HG03565 (cell line): ENCODE data around the gene PCSK5.
"Not testable (repeated sequence)": the region's sequence is repeated elsewhere in the genome, so short reads cannot be mapped to it uniquely, and the experiment has no call there.

Experiments used
- ATAC-seq: cut with Tn5 transposase; IDR thresholded peaks from one replicate; pipeline ENCODE4 v1.9.1; 2021; ENCODE audit warnings: mild to moderate bottlenecking, moderate library complexity; ENCODE audit not compliant: unreplicated experiment

The PCSK5 gene

DNA sequence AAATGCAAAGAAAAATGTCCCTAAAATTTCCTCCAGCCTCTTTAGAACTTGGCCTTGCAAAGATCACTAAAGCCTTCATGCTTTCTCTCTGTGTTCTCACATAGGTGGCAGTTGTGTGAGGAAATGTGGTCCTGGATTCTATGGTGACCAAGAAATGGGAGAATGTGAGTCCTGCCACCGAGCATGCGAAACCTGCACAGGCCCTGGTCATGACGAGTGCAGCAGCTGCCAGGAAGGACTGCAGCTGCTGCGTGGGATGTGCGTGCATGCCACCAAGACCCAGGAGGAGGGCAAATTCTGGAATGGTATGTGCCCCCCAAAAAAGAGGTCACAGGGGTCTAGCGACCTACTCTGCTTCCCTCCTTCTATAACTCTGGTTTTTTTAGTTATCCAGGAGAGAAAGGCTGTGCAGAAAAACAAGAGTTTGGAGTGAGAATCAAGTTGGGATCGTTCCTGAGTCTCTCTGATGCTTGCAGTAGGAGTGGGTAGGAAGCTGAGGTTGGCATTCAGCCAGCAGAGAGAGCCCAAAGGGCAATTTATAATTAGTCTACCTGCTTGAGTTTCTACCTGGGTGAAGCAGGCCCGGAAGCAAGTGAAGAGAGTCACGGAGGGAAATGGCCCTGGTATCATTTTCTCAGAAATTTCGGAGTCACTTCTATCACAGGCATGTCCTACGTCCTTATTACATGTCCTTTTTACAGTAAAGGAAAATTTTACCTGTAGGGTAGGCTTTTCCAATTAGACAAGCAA is 406.3 kb downstream of the PCSK5 start:
- ATAC-seq = no peak

DNA sequence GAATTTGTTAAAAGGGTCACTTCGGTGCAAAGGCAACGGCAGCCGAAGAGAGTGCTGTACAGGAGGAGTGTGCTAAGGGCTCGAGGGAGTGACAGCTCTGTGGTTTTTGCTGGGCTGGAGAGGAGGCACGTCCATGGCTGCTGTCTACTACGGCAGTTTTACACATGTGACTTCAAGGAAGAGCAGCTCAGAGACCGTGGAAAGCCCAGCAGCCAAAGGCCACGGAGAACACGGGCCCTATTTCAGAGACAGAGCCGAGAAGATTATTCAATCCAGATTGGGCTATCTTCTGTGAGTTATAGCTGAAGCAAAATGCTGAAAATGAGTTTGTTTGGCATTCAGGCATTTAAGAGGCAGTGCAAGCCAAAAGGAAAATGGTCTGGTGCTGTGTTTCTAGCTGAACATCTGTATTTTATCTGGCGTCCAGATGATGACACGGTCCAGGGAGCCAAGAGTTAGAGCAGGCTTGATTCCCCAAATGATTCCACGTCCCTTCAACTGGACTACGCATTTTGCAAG is 407.3 kb downstream of the PCSK5 start:
- no peak for ATAC-seq

DNA sequence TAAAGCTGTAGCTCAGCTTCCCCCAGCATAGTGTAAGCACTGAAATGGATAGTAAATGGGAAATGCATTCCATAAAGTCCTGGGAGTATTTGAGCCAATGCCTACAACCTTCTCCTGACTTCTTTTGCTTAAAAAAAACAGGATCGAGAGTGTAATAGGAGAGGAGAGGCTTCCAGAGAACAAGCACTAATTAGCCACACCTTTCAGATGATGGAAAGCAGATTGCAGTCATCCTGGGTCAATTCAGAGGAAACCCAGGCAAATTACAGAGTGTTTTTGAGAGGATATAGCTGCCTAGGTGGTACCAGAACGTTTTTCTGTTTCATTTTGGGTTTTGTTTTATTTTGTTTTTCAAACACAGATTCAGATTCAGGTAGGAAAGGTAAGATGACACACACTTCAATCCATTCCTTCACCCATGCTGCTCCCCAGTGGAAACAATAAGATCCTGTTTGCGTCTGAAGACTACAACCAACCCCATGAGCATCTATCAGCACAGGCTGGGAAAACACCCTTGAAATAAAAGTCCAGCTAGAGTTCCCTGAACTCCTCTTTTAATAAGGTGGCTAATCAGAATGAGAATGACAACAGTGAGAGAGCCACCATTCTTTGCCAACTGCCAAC is 408.2 kb downstream of the PCSK5 start:
- ATAC-seq = no peak

DNA sequence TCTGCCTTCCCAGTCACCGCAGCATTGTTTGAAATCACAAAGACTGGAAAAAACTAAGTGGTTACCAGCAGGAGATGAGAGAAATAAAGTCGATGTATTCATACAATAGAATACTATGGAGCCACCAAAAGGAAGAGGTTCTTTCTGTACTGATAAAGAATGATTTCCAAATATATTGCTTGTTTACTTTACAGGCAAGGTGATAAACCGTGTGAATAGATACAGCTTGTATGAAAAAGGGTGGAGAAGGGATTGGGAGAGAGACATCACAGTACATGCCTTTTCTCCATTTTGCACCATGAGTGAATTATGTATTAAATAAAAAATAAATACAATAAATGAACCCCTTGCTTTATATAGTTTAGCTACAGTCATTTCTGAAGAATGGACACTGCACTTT is 412.1 kb downstream of the PCSK5 start:
- ATAC-seq = no peak

DNA sequence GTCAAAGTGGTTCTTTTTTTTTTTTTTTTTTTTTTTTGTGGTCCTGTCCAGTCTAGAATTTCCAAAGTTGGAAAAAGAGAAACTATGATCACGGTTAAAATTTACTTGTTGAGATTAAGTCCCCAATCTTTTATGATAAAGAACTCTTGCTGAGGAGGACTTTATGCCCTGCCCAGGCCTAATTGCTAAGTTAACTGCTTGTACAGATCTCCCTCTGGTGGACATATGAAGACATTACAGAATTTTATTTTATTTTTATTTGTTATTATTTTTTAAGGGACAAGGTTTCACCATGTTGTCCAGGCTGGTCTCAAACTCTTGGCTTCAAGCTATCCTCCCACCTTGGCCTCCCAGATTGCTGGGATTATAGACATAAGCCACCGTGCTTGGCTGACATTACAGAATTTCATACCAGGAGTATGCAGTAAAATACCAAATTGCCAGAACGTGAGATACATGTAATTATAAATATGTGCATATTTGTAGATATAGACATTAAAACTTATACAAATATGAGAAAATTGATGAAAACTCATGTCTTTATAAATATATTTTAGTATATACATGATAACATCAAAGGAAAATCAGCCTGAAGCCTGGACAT is 412.6 kb downstream of the PCSK5 start:
- ATAC-seq = peak; percentile 70

DNA sequence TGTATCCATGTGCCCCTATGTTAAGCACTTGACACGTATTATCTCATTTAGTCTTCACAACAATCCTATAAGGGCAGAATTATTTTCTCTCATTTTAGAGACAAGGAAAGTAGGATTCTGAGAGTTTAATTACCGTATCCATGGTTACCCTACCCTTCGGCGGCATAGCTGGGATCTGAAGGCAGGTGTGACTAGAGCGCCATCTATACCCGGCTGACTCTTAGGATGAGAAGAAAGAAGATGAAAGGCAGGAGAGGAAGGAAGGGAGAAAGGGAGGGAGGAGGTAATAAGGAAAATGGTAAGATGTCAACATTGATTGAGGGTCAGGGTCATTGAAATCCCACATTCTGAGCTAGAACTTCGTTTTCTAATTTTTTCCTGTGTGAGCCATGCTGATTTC is 416.6 kb downstream of the PCSK5 start:
- not testable (repeated sequence) for ATAC-seq

DNA sequence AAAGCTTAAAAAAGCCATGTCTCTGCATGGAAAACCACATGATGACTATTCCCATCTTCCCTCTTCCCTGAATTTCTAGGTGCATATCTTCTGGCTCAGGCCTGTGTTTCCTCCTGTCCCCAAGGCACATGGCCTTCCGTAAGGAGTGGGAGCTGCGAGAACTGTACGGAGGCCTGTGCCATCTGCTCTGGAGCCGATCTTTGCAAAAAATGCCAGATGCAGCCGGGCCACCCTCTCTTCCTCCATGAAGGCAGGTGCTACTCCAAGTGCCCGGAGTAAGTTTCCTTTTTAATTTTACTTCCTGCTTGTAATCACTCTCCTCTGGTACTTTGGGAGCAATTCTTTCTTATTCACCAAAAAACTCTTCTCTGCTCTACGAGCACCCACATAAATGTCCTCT is 420.1 kb downstream of the PCSK5 start:
- ATAC-seq = no peak

DNA sequence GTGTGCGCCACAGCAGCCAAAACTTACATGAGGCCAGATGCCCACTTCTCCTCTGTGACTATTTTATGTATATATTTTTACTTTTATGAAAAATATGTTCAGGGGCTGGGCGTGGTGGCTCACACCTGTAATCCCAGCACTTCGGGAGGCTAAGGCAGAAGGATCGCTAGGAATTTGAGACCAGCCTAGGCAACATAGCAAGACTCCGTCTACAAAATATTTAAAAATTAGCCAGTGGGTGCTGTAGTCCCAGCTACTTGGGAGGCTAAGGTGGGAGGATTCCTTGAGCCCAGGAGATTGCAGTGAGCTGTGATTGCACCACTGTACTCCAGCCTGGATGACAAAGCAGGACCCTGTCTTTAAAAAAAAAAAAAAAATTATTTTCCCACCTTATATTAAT is 420.5 kb downstream of the PCSK5 start:
- no peak for ATAC-seq

DNA sequence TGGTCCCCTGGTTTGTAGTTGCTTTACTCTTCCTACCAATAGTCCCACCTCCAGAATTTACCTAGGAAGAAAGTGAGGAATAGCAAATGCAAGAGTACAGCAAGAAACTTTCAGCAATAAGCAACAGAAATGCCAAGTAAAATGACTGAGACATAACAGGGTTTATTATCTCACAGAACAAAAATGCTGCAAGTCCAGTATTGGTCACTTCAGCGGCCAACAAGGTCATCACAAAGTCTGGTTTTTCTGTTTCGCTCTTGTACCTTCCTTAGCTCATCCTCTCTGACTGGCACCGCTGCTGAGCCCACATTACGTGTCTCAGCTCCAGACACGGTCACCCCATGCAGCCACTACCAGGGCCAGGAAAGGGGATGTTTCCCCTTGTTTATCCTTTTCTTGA is 421.1 kb downstream of the PCSK5 start:
- no peak for ATAC-seq

DNA sequence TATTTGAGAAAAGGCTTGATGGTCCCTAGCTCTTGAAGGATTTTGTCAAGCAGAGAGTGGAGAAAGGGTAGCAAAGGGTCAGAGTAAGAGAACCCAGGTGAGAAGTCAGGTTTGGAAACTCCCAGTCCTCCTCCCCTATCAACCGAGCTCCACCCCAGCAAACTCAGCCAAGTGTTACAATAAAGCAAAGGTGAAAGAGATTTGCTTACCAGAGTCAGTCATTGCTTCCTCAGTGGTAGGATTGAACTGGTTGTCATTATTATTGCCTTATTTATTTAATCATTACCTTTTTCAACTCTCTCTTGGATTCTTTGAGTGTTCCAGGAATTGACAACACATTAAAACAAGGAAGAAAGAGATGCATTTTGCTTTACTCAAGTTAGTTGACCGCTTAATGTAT is 423.3 kb downstream of the PCSK5 start:
- ATAC-seq = no peak

DNA sequence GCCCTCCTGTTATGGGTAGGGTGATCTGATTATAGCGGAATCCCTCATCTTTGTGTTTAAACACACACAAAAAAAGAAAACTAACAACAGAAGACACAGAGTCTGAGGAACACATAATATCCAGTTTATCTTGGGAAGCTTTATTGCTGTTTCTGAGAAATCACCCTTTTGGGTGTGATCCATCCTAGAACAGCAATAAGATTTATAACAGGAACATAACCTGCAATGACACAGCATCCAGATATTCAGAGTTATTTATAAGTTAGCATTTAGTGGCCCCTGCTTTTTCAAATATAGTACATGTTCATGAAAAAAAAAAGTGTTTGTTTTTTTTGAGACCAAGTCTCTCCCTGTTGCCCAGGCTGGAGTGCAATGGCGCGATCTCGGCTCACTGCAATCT is 423.8 kb downstream of the PCSK5 start:
- no peak for ATAC-seq

DNA sequence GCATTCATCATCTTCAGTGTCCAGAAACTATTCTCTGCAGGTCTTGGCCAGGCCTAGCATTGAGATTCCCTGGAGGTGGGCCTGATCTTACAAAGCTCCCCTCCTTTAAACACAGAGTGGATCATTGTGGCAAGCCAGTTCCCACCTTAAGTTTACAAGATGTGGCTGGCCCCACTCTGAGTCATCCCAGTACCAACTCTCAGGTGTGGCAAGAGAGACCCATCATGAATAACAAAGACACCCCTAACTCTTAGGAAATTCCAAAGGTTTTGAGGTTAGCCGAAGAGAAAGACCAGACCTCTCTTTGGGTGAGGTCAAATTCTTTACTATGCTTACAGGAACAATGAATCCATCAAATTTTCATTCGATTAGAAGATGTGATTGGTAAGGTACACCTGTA is 425.6 kb downstream of the PCSK5 start:
- ATAC-seq = no peak

DNA sequence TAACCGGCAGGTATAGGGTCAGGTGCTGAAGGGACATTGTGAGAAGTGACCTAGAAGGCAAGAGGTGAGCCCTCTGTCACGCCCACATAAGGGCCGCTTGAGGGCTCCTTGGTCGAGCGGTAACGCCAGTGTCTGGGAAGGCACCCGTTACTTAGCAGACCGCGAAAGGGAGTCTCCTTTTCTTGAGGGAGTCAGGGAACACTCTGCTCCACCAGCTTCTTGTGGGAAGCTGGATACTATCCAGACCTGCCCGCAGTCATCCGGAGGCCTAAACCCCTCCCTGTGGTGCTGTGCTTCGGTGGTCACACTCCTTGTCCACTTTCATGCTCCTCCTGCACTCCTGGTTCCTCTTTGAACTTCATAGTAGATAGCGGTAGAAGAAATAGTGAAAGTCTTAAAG is 429.0 kb downstream of the PCSK5 start:
- ATAC-seq = not testable (repeated sequence)

DNA sequence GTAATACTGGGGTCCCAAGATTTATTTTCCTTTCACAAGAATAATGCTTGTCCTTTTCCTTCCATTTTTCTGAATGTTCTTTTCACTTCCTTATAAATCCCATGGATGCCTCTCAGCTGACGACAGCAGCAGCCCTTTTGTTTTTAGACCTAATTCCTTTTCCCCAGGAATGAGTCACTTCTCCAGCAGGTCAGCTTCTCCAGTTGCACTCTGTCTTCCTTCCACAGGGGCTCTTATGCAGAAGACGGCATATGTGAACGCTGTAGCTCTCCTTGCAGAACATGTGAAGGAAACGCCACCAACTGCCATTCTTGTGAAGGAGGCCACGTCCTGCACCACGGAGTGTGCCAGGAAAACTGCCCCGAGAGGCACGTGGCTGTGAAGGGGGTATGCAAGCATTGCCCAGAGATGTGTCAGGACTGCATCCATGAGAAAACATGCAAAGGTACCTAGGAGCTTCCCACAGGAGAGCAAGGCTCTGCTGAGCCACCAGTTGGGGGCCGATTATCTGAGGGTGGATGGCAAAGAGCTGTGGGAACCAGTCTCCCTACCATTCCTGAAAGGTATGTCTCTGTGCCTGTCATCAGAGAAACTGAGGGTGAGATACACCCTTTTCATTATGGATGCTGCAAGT is 430.8 kb downstream of the PCSK5 start:
- ATAC-seq = no peak

DNA sequence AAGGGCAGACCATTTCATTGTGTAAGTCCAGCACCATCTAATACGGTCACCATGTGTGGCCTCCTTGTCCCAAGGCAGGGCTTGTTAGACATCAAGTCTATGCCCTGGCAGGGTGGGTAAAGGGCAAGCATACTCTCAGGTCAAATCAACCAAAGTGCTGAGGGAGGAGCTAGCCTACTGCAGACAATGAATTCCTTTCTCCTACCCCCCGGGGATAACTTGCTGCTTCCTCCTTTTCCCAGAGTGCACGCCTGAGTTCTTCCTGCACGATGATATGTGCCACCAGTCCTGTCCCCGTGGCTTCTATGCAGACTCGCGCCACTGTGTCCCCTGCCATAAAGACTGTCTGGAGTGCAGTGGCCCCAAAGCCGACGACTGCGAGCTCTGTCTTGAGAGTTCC is 432.3 kb downstream of the PCSK5 start:
- no peak for ATAC-seq

DNA sequence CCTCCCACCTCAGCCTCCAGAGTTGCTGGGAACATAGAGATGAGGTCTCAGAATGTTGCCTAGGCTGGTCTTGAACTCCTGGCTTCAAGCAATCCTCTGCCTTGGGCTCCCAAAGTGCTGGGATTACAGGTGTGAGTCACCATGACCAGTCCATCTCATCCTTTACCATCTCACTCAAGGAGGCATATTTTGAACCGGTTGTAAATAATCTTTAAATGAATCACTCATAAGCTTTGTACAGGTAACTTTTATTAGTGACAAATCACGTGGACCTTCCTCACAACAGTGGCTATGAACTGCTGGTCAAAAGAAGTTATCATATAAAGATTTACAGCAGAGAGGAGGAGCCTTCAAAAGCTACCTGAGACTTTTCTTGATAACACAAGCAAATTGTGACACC is 433.0 kb downstream of the PCSK5 start:
- ATAC-seq = no peak

DNA sequence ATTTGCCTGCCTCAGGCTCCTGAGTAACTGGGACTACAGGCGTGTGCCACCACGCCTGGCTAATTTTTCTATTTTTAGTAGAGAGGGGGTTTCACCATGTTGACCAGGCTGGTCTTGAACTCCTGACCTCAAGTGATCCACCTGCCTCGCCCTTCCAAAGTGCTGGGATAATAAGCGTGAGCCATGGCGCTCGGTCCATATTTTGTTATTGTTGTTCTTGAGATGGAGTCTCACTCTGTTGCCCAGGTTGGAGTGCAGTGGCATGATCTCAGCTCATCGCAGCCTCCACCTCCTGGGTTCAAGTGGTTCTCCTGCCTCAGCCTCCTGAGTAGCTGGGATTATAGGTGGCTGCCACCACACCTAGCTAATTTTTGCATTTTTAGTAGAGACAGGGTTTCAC is 433.6 kb downstream of the PCSK5 start:
- not testable (repeated sequence) for ATAC-seq

DNA sequence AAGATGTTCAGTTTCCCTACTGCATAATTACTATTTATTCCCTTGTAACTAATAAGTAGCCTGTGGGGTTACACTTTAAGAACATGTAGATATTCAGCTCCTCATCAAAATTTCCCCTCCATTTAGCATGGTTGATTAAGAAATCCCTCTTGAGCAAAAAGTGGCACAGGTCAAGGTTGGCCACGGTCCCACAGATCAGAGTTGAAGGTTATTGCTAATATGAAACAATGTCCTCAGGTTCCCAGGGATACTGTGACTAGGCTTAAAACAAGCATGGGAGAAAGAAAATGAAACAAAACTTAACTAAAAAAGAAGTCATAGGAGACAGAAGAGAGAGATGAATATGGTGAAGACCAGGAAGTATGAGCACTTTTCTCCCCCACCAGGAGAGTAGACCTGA is 439.6 kb downstream of the PCSK5 start:
- no peak for ATAC-seq

DNA sequence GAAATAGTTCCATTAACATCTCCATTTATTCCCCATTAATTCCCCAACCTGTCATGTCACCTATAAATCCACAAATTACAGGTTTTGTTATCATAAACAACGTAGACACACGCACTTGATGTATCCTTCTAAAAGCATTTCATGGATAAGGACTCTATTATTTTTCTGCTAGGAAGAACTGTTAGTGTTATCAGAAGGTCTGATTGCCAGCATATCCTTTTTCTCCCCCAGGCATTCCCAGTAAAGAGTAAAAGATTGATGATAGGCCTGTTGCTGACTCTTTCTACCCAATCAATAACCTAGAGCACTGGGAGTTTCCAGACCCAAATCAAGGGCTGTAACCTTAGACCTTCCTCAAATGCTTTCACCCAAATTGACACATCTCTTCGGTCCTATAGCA is 442.9 kb downstream of the PCSK5 start:
- ATAC-seq = no peak

DNA sequence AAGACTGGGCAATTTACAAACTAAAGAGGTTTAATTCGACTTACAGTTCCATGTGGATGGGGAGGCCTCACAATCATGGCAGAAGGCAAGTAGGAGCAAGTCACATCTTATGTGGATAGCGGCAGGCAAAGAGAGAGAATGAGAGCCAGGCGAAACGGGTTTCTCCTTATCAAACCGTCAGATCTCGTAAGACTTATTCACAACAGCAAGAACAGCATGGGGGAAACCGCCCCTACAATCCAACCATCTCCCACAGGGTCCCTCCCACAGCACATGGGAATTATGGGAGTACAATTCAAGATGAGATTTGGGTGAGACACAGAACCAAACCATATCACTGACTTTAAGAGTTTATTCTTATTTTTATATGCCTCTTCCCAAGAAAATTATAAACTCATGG is 443.5 kb downstream of the PCSK5 start:
- ATAC-seq = no peak

DNA sequence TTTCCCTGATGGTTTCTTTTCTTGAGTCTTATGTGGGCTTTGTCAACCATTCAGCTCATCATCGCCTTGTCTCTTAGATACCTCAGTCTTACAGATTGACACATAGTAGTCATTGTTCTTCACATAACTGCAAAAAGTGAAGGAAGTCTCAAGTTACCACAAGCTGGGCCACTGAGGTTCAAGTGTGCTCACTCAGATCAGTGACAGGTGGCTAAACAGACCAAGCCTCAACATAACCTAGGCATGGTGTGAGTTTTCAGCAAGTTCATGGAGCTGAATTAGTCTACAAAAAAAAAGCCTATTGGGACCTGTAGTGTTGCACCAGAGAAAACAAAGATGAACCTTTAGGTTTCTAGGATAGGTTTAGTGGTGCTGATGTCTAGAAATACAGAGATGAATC is 445.6 kb downstream of the PCSK5 start:
- ATAC-seq = no peak

DNA sequence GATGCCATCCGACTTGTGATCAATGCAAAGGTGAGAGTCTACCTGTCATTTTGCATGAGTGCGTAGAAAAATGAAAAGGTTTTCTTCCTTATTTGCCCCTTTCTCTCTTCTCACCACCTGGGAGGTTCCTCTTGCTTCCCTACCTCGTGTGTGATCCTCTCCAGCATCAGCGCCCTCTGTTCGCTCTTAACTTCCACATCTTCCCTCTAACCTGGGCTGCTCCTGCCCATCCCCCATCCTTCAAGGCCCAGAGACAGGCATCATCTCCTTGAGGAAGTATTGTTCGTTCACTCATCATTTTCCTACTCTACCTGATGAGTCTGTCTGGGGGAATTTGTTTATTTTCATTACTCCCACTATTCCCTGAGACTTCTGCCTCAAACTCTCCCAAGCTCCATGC is 447.9 kb downstream of the PCSK5 start:
- ATAC-seq = no peak
